ENCODE data around the gene ZDHHC1. TPM values are rescaled to one million over a fixed set of nuclear protein-coding genes. Genes with fewer than 3 reads are reported as not detected.
A peak's percentile ranks its signal among the peaks of the same experiment; 100 is the strongest.

Gene ZDHHC1
- total RNA-seq, 1 donor from 2014 or later, result 2.9 TPM

DNA sequence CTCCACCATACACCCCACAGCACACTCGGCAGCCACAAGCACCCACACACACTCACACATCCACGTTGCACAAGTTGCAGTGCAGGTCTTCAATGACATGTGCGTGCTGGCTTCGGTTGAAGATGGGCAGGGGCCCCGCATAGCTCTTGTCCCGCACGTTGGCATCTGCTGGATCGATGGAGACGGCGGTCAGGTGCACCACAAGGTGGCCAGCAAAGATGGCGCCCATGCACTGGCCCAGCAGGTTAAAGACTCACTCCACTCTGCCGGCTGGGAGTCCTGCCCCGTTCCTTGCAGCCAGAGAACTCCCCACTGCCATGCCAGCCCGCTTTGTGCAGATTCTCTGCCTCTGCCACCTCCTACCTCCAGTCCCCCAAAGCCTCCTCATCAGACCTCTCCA, 15.4 kb downstream of the ZDHHC1 start:
- intact Hi-C loops (cut with micrococcal nuclease), result no loop called here
- Histone ChIP-seq H3K36me3 (no peaks in the 10 kb centered on the region), H3K27ac (replicated peaks) (no peak overlapping the region), H3K4me3 (no peak overlapping the region), H3K9me3 (replicated peaks) (no peaks in the 10 kb centered on the region), H3K4me1 (peaks cover 60% of the 10 kb centered on the region), H3K27me3 (ENCODE audit: low read depth) (no peaks in the 10 kb centered on the region)
- no peak for TF ChIP-seq CTCF (IDR thresholded peaks at IDR 0.05; ENCODE audit: borderline replicate concordance)
- DNase-seq, result no peak

DNA sequence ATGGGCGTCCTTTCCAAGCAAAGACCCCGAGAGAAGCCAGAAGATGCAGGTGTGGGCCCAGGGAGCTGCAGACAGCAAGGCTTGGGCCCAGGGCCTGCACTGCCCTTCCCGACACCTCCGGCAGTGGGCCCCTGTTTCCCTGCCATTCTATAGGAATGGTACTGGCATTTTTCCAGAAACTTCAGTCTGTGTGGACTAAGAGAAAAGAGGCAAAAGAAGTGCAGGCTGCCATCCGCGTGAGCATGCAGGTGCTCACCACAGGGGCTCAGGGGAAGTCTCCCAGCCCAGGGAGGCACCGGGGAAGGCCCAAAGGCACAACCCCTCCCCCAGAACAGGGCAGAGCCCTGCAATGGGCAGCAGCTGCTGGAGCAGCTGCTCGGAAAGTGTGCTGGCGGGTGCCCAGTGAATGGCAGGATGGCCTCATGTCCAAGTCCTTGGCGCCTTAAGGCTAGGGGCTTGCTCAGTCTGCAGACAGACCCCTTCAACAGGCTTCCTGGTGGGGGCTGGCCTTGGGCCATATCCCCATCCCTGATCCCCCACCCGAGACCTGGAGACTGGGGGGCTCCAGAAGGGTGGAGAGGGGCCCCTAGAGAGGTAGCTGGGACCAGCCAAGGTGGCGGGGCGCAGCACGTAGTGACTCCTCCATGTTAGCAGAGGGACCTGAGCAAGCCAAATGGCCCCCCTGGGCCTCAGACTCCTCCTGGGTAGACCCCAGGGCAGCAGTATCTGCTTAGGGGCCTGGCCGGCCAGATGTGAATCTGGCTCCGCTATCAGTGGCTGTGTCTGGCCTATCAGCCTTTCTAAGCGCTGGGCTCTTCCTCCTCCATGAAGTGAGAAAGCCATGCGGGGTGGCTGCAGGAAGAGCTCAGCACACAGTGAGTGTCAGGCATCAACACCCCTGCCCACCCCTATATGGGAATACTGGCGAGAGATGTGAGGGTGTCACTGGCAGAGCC, 16.2 kb downstream of the ZDHHC1 start:
- no peaks in the 10 kb centered on the region for H3K9me3 ChIP-seq (replicated peaks)
- peaks cover 60% of the 10 kb centered on the region for H3K4me1 ChIP-seq
- no peak for DNase-seq
- H3K4me3 ChIP-seq, result no peak overlapping the region
- peaks cover 3% of the 10 kb centered on the region for H3K27me3 ChIP-seq (ENCODE audit: low read depth)
- no peaks in the 10 kb centered on the region for H3K36me3 ChIP-seq
- no peak overlapping the region for H3K27ac ChIP-seq (replicated peaks)
- peak; percentile 39 for TF ChIP-seq CTCF (IDR thresholded peaks at IDR 0.05; ENCODE audit: borderline replicate concordance)
- intact Hi-C loops (cut with micrococcal nuclease), result no loop called here

DNA sequence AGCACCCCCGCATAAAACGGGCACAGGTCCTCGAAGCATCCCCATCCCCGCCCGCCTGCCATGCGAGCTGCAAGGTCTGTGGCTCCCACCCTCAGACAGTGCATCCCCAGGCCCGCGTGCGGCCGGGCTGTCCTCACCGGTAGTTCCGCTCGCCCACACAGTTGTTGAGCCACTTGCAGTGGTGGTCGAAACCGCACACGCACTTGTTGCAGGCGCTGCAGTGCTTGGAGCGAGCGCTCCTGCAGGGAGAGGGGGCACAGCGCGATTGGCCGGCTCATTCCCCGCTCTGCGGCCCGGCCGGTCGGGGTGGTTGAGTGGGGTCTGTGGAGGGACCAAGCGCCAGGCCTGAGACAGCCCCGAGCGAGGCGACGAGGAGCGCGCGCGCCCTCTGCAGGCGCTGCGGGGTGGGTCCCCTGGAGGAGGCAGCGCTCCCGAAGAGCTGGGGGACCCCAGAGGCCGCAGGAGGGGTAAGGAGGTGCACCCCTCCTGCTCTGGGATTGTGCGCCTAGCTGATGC, 17.0 kb downstream of the ZDHHC1 start:
- DNase-seq, result no peak
- Histone ChIP-seq H3K4me1 (peaks cover 60% of the 10 kb centered on the region), H3K4me3 (peak overlapping the region; percentile 46), H3K9me3 (replicated peaks) (no peaks in the 10 kb centered on the region), H3K27me3 (ENCODE audit: low read depth) (peaks cover 11% of the 10 kb centered on the region), H3K36me3 (no peaks in the 10 kb centered on the region), H3K27ac (replicated peaks) (peak overlapping the region; percentile 72)
- intact Hi-C loops (cut with micrococcal nuclease), result no loop called here
- peak; percentile 84 for TF ChIP-seq CTCF (IDR thresholded peaks at IDR 0.05; ENCODE audit: borderline replicate concordance)

DNA sequence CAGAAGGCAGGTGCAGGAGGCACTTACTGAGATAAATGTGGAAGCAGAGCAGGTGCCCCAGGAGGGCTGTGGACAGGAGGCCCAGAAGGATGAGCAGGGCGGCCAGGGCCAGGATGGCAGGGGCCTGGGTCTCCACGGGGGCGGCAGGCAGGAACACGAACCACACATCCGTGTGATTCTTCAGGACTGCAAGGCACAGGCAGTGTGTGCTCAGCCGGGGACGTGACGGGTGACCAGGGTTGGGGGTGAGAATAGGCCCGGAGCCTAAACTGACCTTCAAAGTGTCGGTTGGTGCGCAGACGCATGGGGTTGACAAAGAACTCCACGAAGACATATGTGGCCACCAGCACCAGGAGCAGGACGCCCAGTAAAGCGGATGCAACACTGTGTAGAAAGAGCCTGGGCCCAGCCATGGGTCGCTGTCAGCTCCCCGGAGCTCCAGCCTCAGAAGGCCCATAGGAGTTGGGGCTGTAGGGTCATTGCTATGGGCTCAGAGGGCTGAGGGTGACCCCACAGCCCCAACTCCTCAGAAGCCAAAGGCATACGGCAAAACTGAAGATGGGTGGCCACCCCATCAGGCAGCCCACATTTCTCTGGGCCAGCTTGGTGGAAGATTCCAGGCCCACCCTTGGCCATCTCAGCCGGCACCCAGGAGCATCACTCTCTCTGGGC, 17.6 kb downstream of the ZDHHC1 start:
- Histone ChIP-seq H3K27ac (replicated peaks) (peak overlapping the region; percentile 72), H3K4me3 (peak overlapping the region; percentile 46), H3K9me3 (replicated peaks) (no peaks in the 10 kb centered on the region), H3K36me3 (no peaks in the 10 kb centered on the region), H3K4me1 (peaks cover 60% of the 10 kb centered on the region), H3K27me3 (ENCODE audit: low read depth) (peaks cover 16% of the 10 kb centered on the region)
- intact Hi-C loops (cut with micrococcal nuclease), result no loop called here
- no peak for TF ChIP-seq CTCF (IDR thresholded peaks at IDR 0.05; ENCODE audit: borderline replicate concordance)
- DNase-seq, result no peak

DNA sequence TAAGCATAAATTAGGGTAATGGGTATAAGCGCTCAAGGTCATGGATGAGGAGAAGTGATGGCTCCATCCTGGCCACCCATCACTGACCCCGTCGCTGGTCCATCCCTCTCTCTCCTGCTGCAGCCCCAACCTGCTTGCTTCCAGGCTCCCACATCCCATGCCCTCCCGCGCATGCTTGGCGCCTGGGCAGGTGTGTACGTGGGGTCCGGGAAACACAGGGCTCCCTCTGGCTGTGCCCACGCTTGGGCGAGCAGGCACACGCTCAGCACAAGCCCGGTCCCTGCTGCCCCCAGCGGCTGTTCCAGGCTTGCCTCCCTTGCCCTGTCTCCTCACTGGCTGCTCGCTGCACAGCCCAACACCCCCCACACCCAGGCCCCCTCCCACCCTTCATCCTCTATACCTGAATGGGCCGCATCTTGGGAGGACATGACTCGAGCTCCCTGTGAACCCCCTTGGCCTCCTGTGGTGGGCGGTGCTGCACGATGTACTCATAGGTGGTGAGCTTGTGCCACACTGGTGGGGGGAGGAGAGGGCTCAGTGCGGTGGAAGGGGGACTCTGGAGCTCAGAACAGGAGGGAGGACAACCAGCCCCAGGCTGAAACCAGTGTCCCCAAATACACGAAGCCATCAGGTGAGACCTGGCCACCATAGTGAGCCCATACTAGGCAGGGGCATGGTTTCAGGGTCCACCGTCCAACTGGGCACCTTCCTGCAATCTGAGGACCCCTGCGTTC, 18.3 kb downstream of the ZDHHC1 start:
- H3K9me3 ChIP-seq (replicated peaks), result no peaks in the 10 kb centered on the region
- intact Hi-C loops (cut with micrococcal nuclease), result no loop called here
- no peak for TF ChIP-seq CTCF (IDR thresholded peaks at IDR 0.05; ENCODE audit: borderline replicate concordance)
- H3K36me3 ChIP-seq, result no peaks in the 10 kb centered on the region
- H3K27ac ChIP-seq (replicated peaks), result peak overlapping the region; percentile 72
- DNase-seq, result no peak
- no peak overlapping the region for H3K4me3 ChIP-seq
- H3K27me3 ChIP-seq (ENCODE audit: low read depth), result peaks cover 19% of the 10 kb centered on the region
- H3K4me1 ChIP-seq, result peaks cover 64% of the 10 kb centered on the region
